A673 (cell line): ENCODE measurements around the gene DZIP1. TPM values are rescaled to one million over a fixed set of nuclear protein-coding genes. Genes with fewer than 3 reads are reported as not detected.

Source experiments
- BruUV-seq: library from RNA; stranded (reverse); fragments of 400-500 nt; replicated peaks from 2 replicates; lab custom pipeline; 2021; lab: Mats Ljungman, UMichigan
- CTCF ChIA-PET: fragments of 300-600 bp; sonication (Branson Sonifier 250); formaldehyde crosslinking; loops from one replicate; lab custom pipeline; 2022; ENCODE audit warnings: antibody characterized with exemption; lab: Charles Lee
- POLR2A ChIA-PET: fragments of 300-600 bp; sonication (Branson Sonifier 250); formaldehyde crosslinking; loops from one replicate; lab custom pipeline; 2022; ENCODE audit warnings: antibody characterized with exemption; ENCODE audit not compliant: low non-redundant PET; lab: Charles Lee
- DNase-seq: peaks from one replicate; pipeline ENCODE4 v3.0.0-alpha.2; 2015; ENCODE audit warnings: low spot score
- H3K27ac ChIP-seq: fragments of 200-600 bp; sonication (generic); 2 replicates; pipeline ENCODE4 v1.5.1; 2016; ENCODE audit warnings: mixed run types, low read depth, mild to moderate bottlenecking, mixed read lengths, antibody characterized with exemption, low read length; ENCODE audit not compliant: poor library complexity, severe bottlenecking
- H3K27me3 ChIP-seq: fragments of 200-600 bp; sonication (generic); replicated peaks from 2 replicates; pipeline ENCODE4 v1.6.1; 2017; ENCODE audit warnings: mixed run types, low read depth, mild to moderate bottlenecking, mixed read lengths, antibody characterized with exemption, low read length; ENCODE audit not compliant: insufficient read depth, poor library complexity
- H3K36me3 ChIP-seq: fragments of 200-600 bp; sonication (generic); 2 replicates; pipeline ENCODE4 v1.6.1; 2016; ENCODE audit warnings: mixed run types, mild to moderate bottlenecking, mixed read lengths, antibody characterized with exemption, low read length; ENCODE audit not compliant: insufficient read depth, poor library complexity, severe bottlenecking
- H3K4me1 ChIP-seq: fragments of 200-600 bp; sonication (generic); 2 replicates; pipeline ENCODE4 v1.6.1; 2017; ENCODE audit warnings: mixed run types, mild to moderate bottlenecking, mixed read lengths, antibody characterized with exemption, low read length; ENCODE audit not compliant: insufficient read depth, poor library complexity, severe bottlenecking
- H3K4me3 ChIP-seq: fragments of 200-600 bp; sonication (generic); 2 replicates; pipeline ENCODE4 v1.5.1; 2016; ENCODE audit warnings: low read depth, mixed run types, mild to moderate bottlenecking, mixed read lengths, low read length; ENCODE audit not compliant: poor library complexity, severe bottlenecking
- H3K9me3 ChIP-seq: fragments of 200-600 bp; sonication (generic); 2 replicates; pipeline ENCODE4 v1.6.1; 2016; ENCODE audit warnings: mixed run types, low read depth, mild to moderate bottlenecking, mixed read lengths, antibody characterized with exemption, low read length; ENCODE audit not compliant: poor library complexity, severe bottlenecking
- CTCF ChIP-seq: fragments of 300-800, 200-600 bp; sonication (generic); conservative IDR thresholded peaks from 2 replicates; pipeline ENCODE4 v1.5.1; 2017; ENCODE audit warnings: low read depth, mild to moderate bottlenecking, antibody characterized with exemption, low read length, moderate library complexity, mixed read lengths
- EZH2 ChIP-seq: fragments of 200-600 bp; sonication (generic); IDR thresholded peaks from 2 replicates; pipeline ENCODE4 v1.6.1; 2017; ENCODE audit warnings: borderline replicate concordance, low read depth, mild to moderate bottlenecking, mixed read lengths, antibody characterized with exemption, low read length; ENCODE audit not compliant: poor library complexity, severe bottlenecking
- intact Hi-C: fragments of 100-400 bp; cut with micrococcal nuclease; formaldehyde crosslinking; loops from one replicate; pipeline ENCODE4 v1.10.0; 2022; ENCODE audit not compliant: unreplicated experiment
- total RNA-seq: library from RNA; stranded (reverse); gene quantifications from 2 replicates; pipeline ENCODE4 v1.2.3, GENCODE V29; 2021

DZIP1 gene
- total RNA-seq, 1 experiment from 2014 or later: 6.1 TPM

- H3K27ac ChIP-seq: no peak overlapping the region
- H3K4me3 ChIP-seq: no peak overlapping the region
- BruUV-seq: no TSS peak
- CTCF ChIA-PET: no interaction called here
- DNase-seq: no peak
- intact Hi-C loops: no loop called here
- TF ChIP-seq EZH2 (no peak), CTCF (no peak)
- H3K27me3 ChIP-seq: no peaks in the 10 kb centered on the region
- no peaks in the 10 kb centered on the region for H3K9me3 ChIP-seq
- no peaks in the 10 kb centered on the region for H3K36me3 ChIP-seq
- POLR2A ChIA-PET: no interaction called here
- H3K4me1 ChIP-seq: no peaks in the 10 kb centered on the region
These were observed 79.7 kb downstream of the DZIP1 start for GRCh38 chr13:95564733-95565291.

GRCh38 chr13:95564091-95564490, 80.4 kb downstream of the DZIP1 start:
- BruUV-seq: no TSS peak
- TF ChIP-seq CTCF (no peak), EZH2 (no peak)
- no peaks in the 10 kb centered on the region for H3K27me3 ChIP-seq
- no peaks in the 10 kb centered on the region for H3K9me3 ChIP-seq
- H3K27ac ChIP-seq: no peak overlapping the region
- no peak for DNase-seq
- ChIA-PET CTCF (no interaction called here), POLR2A (no interaction called here)
- H3K4me1 ChIP-seq: no peaks in the 10 kb centered on the region
- no peaks in the 10 kb centered on the region for H3K36me3 ChIP-seq
- intact Hi-C loops: no loop called here
- no peak overlapping the region for H3K4me3 ChIP-seq

GRCh38 chr13:95560387-95560786, 84.1 kb downstream of the DZIP1 start:
- Histone ChIP-seq H3K4me1 (no peaks in the 10 kb centered on the region), H3K27me3 (no peaks in the 10 kb centered on the region), H3K27ac (no peak overlapping the region), H3K36me3 (no peaks in the 10 kb centered on the region), H3K4me3 (no peak overlapping the region), H3K9me3 (no peaks in the 10 kb centered on the region)
- ChIA-PET POLR2A (no interaction called here), CTCF (no interaction called here)
- TF ChIP-seq EZH2 (no peak), CTCF (no peak)
- DNase-seq: no peak
- BruUV-seq: no TSS peak
- intact Hi-C loops: no loop called here
